Left ventricle myocardium inferior (tissue), 1 donor: ENCODE measurements around the gene ECHS1. TPM values are rescaled to one million over a fixed set of nuclear protein-coding genes. Genes with fewer than 3 reads are reported as not detected.
"Not testable (repeated sequence)": the region's sequence is repeated elsewhere in the genome, so short reads cannot be mapped to it uniquely, and the experiment has no call there.

Experiments used
- DNase-seq: peaks from one replicate; pipeline ENCODE4 v3.0.0-alpha.2; 2020
- H3K27ac ChIP-seq: fragments of 200-600 bp; replicated peaks from 2 replicates; pipeline ENCODE4 v1.8.0; 2021
- H3K27me3 ChIP-seq: fragments of 200-600 bp; 2 replicates; pipeline ENCODE4 v1.8.0; 2021; ENCODE audit warnings: low read depth
- H3K36me3 ChIP-seq: fragments of 200-600 bp; 2 replicates; pipeline ENCODE4 v1.8.0; 2021
- H3K4me1 ChIP-seq: fragments of 200-600 bp; 2 replicates; pipeline ENCODE4 v1.8.0; 2021
- H3K4me3 ChIP-seq: fragments of 200-600 bp; 2 replicates; pipeline ENCODE4 v1.8.0; 2021; ENCODE audit warnings: mild to moderate bottlenecking, moderate library complexity
- H3K9me3 ChIP-seq: fragments of 200-600 bp; replicated peaks from 2 replicates; pipeline ENCODE4 v1.8.0; 2021
- CTCF ChIP-seq: fragments of 200-600 bp; IDR thresholded peaks from 2 replicates; pipeline ENCODE4 v1.8.0; 2021; ENCODE audit warnings: antibody characterized with exemption, mild to moderate bottlenecking, borderline replicate concordance
- intact Hi-C: fragments of 100-400 bp; cut with micrococcal nuclease; formaldehyde crosslinking; loops from one replicate; pipeline ENCODE4 v1.11.0; 2022
- total RNA-seq: library from RNA; stranded (reverse); fragmentation: NEBNext Ultra II Directional; extraction: Animal tissue kit (Norgen Biotek cat#: 25700); gene quantifications from one replicate; pipeline ENCODE4 v1.2.1, GENCODE V29; 2021
- donor health status: DM: no; HTN: yes; CAD: no; lungs with severe emphysema.

ECHS1 gene
- total RNA-seq, 1 donor from 2014 or later, result 212 TPM

GRCh38 chr10:133375357-133376115, 2.4 kb upstream of the ECHS1 start:
- Histone ChIP-seq H3K4me3 (no peak overlapping the region), H3K9me3 (no peaks in the 10 kb centered on the region), H3K36me3 (peaks cover 11% of the 10 kb centered on the region), H3K27me3 (no peaks in the 10 kb centered on the region), H3K4me1 (peaks cover 48% of the 10 kb centered on the region), H3K27ac (no peak overlapping the region)
- no peak for TF ChIP-seq CTCF
- intact Hi-C loops, result no loop called here
- DNase-seq, result no peak

GRCh38 chr10:133372507-133372906, 647 bp downstream of the ECHS1 start:
- H3K4me3 ChIP-seq, result peak overlapping the region; percentile 85
- peaks cover 22% of the 10 kb centered on the region for H3K4me1 ChIP-seq
- no peak overlapping the region for H3K27ac ChIP-seq
- no peak for TF ChIP-seq CTCF
- H3K36me3 ChIP-seq, result peaks cover 39% of the 10 kb centered on the region
- H3K27me3 ChIP-seq, result no peaks in the 10 kb centered on the region
- DNase-seq, result no peak
- intact Hi-C loops, result no loop called here
- no peaks in the 10 kb centered on the region for H3K9me3 ChIP-seq

GRCh38 chr10:133370030-133370786, 2.9 kb downstream of the ECHS1 start:
- Histone ChIP-seq H3K36me3 (peaks cover 59% of the 10 kb centered on the region), H3K4me1 (peaks cover 24% of the 10 kb centered on the region), H3K9me3 (no peaks in the 10 kb centered on the region), H3K27me3 (no peaks in the 10 kb centered on the region), H3K4me3 (no peak overlapping the region), H3K27ac (no peak overlapping the region)
- intact Hi-C loops, result no loop called here
- TF ChIP-seq CTCF, result no peak
- no peak for DNase-seq

GRCh38 chr10:133368153-133368552, 5.0 kb downstream of the ECHS1 start:
- no peak for DNase-seq
- peaks cover 19% of the 10 kb centered on the region for H3K4me1 ChIP-seq
- no peaks in the 10 kb centered on the region for H3K27me3 ChIP-seq
- H3K36me3 ChIP-seq, result peaks cover 80% of the 10 kb centered on the region
- TF ChIP-seq CTCF, result no peak
- no peaks in the 10 kb centered on the region for H3K9me3 ChIP-seq
- no peak overlapping the region for H3K27ac ChIP-seq
- H3K4me3 ChIP-seq, result no peak overlapping the region
- intact Hi-C loops, result no loop called here

GRCh38 chr10:133367461-133367860, 5.7 kb downstream of the ECHS1 start:
- H3K27me3 ChIP-seq, H3K27ac ChIP-seq, H3K4me3 ChIP-seq, DNase-seq, intact Hi-C loops, H3K9me3 ChIP-seq: not testable (repeated sequence)
- H3K36me3 ChIP-seq, result peaks cover 86% of the 10 kb centered on the region
- H3K4me1 ChIP-seq, result peaks cover 18% of the 10 kb centered on the region

- H3K36me3 ChIP-seq, result peaks cover 93% of the 10 kb centered on the region
These were observed 6.4 kb downstream of the ECHS1 start for GRCh38 chr10:133366751-133367150.

More at GRCh38 chr10:133366751-133367150, 6.4 kb downstream of the ECHS1 start:
- no peaks in the 10 kb centered on the region for H3K27me3 ChIP-seq
- no peak for TF ChIP-seq CTCF
- no peak overlapping the region for H3K4me3 ChIP-seq
- DNase-seq, result no peak
- H3K9me3 ChIP-seq, result no peaks in the 10 kb centered on the region
- intact Hi-C loops, result no loop called here
- H3K27ac ChIP-seq, result no peak overlapping the region
- H3K4me1 ChIP-seq, result peaks cover 11% of the 10 kb centered on the region
